ENCODE data around the gene SH3RF3.

SH3RF3 gene

DNA sequence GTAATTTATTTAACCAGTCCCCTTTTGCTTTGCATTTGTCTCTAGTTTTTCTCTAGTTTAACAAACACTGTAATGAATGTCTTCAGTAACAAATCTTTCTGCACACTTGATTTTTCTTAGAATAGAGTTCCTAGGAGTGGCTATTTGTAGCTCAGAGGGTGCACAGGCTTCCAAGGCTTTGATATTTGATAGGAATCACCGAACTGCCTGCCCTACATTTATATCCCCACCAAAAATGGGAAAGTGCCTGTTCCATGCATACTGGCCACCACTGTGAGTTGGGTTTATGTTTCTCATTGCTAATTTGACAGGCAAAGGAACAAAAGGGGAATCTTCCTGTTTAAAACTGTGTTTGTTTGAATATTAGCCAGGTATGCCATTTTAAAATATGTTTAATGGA, 238.7 kb downstream of the SH3RF3 start:
- DNase-seq = no peak

DNA sequence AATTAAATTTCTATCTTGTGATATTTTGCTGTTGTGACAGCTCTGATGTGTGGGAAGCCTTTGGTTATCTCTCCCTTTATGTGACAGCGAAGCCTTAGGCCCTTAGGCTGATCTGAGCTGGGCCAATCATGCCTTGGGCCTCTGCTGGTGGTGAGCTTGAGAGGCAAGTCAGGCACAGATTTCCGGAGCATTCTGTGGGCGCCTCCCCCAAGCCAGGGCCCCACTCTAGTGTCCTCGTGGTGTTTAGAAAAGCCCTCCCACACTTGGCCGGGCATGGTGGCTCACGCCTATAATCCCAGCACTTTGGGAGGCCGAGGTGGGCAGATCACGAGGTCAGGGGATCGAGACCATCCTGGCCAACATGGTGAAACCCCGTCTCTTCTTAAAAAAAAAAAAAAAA, 239.8 kb downstream of the SH3RF3 start:
- DNase-seq = no peak

DNA sequence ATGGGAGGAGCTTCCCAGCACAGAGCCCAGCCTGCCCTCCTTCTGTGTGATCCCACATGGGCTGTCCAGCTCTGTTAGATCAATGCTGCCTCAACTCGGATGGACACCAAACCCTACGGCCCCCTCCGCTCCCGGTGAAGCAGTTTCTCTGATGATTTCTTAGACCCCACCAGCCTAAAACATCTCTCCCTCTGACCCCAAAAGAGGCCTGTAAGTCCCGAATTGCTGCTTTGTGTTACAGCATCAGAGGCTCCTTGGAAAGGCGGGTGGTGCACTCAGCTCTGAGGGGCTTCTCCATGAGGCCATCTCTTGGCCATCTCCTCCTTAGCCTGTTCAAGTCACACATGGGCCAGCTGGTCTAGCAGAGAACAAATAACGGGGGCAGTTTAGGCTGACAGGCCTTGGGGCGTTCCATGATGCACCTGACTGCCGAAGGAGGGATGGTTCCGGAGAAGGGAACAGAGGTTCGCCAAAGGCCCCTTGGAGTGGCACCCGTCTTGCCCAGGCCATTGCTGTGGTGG, 240.7 kb downstream of the SH3RF3 start:
- peak; percentile 29 for DNase-seq

DNA sequence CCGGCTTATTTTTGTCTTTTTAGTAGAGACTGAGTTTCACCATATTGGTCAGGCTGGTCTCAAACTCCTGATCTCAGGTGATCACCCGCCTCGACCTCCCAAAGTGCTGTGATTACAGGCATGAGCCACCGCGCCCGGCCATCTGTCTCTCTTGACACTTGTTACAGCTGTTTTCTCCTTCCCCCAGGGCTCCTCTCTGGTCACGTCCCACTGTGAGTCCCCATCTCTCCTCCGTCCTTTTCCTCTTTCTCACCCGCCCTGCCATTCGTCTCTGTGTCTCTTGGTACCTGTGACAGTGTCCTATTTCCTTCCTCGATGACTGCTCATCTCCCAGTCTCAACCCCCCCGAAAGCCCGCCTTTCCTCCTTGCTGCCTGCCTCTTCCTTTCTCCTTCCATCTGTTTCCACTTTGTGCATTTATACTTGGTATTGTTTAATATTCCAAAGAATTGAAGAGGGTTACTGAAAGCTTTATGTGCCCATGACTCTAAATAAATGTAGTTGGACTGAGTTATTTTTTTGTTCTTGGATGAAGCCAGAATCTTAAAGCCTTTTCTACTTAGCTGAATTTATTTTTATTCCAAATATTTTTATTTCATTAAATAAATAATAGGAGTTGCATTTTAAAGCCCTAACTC, 241.5 kb downstream of the SH3RF3 start:
- DNase-seq = peak; percentile 23

DNA sequence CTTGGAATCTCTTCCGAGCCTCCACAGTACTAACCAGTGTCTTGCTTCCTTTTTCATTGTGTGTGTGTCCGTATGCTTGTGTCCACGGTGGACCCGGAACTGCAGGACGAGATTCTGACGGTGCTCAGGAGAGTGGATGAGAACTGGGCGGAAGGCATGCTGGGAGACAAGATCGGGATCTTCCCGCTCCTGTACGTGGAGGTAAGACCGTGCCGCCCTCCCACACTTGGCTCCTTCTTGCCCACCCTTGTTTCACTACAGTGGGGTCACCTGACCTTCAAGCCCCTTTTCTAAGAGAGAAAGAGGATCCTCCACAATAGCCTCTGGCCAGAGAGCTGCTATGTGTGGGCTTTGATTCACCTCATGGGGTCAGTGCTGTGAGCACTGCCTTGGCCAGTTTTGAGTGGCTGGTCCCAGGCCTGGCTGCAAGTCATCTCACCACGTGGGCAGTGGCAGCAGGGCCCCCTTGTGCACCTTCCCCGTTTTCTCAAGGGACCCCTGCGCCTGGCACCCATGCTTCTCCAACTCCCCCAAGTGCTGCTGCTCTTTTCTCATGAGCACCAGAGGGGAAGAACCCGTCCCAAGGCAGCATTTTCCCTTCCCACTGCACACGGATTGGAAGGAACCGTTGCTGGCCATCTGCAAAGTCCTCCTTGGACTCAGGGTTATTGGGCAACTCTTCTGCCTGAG, 242.6 kb downstream of the SH3RF3 start:
- DNase-seq = peak; percentile 15

DNA sequence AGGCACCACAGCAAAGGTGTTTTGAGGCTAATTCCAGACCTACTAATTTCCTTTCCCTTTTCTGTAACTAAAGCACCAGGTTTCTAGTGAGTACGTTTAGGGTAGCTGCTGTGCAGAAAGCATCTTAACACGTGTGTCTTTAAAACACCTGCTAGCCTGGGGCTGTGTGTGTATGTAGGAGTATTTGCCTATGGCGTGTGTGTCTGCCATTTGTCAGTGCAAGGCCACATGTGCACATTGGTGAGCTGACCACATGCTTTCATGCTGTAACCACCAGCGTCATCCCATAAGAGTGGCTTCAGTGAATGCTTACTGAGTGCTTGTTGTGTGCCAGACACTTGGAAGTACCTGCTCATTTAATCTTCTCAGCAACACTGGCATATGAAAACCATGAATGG, 243.2 kb downstream of the SH3RF3 start:
- DNase-seq = peak; percentile 22

DNA sequence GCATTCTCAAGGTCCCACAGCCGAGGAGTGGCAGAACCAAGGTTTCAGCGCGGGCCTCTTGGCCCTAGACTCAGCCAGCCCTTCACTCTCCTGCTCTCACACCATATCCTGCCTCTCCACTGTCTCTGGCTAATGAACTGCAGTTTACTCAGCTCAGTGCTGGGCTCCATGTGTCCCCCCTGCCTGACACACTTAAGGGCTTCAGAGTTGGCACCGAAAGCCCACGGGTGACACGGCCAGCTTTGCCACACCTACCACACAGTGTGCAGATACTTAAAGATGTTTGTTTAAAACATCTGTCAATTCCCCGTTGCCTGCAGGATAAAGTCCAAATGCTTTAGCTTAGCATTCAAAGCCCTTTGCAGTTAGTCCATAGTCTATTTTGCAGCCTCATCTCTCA, 243.6 kb downstream of the SH3RF3 start:
- no peak for DNase-seq

DNA sequence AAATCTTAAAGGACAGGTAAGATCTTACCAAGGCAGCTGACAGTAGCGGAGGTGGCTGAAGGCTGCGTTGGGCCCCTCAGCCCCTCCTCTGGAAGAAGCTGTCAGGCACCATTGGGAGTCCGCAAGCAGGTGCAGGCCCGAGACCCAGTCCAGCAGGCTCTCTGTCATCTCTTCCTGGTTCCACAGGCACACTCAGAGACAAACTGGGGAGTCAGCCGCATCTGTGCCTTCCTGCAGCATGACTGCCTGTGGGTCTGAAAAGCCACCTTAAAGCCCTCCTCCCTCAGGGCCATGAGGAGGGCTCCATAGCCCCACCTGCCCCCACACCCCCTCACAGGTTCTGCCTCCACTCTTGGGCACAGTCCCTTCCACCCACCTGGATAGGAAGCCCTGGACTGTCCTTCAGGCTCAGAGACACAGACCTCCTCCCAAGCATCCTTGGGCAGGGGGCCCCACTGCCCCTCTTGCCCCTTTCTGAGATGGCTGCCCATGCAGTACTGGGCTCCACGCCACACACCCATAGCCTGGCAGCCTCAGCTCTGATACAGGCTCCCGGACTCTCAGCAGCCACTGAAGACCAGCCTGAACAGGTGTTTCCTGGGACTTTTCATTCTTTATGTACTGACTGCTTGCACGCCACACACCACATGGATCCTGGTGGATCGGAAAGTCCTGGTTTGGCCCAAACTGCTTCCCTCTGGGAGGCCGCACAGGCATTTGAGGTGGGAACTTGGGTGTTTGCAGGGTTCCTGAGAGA, 245.0 kb downstream of the SH3RF3 start:
- DNase-seq = peak; percentile 33

DNA sequence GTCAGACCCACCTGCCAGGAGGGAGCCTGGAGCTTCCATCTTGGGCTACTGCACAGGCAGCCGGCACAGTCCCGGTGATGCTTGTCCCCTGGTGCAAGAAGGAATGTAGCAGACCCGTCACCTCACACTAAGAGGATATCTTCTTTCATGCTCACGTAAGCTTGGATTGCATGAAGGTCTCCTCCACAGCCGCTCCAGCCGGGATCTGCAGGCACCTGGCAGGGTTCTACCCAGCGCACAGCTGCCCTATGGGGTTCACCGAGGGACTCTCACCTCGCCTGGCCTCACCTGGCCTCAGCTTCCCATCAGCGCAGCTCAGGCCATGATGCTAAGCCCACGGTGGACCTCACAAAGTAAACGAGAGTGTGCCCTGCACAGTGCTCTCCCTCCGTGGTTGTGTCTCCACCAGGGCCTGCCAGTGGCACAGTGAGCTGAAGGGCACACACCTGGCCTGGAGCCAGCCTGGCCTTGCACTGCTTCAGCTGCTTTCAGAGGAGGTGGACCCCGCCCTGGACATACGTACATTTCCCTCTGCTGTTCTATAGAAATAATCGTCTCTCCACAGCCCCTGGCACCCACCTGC, 245.6 kb downstream of the SH3RF3 start:
- no peak for DNase-seq

DNA sequence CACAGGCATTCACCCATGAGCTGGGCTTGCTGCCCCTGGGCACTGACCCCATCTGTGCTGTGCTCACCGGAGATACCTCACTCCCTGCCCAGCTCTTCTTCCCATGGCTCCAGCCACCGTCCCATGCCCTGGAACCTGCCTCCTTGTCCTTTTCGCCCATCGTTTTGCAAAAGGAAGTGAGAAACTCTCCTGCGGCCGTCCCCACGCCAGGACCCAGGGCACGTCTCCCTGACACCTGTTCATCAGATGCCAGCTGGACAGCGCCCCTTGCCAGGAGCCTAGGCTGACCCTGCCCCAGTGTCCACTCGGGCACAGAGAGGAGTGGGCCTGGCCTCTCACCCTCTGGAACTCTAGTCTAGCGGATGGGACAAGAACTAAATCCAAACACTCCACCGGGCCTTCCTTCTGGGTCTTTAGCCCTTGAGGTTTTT, 246.1 kb downstream of the SH3RF3 start:
- DNase-seq = peak; percentile 29

DNA sequence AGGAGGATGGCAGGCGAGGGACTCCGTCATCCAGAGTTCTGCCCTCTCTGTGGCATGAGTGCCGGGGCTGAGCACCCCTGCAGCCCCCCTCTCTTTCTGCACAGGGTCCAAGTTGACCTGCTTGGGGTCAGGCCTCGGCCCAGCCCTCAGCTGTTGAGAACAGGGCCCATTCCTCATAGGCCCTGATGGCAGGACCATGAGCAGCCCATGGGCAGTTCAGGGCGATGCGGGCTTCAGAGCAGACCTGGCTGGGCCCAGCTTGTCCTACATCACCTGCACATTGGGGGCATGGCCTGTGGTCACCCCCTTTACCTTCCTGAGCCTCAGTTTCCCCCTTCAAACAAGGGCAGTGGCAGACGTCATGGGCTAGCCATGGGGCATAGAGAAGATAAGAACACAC, 246.7 kb downstream of the SH3RF3 start:
- DNase-seq = peak; percentile 39

DNA sequence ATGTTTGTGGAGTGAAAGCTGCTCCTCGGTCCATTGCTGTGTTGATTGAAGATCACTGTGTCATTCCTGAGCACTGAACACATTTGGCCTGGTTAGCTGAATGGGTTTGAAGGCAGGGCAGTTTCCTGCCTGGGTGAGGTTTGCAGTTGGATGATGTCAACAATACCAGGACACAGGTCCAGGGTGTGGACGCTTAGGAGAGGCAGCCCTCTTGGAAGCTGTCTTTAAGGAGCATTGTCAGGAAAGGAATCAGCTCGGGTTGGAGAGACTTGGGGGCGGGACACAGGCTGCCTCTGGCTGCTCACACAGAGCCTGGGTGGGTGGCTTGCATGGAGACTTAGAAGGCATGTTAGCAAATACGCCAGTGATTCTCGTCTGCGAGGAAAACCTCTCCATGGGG, 247.1 kb downstream of the SH3RF3 start:
- DNase-seq = peak; percentile 25

DNA sequence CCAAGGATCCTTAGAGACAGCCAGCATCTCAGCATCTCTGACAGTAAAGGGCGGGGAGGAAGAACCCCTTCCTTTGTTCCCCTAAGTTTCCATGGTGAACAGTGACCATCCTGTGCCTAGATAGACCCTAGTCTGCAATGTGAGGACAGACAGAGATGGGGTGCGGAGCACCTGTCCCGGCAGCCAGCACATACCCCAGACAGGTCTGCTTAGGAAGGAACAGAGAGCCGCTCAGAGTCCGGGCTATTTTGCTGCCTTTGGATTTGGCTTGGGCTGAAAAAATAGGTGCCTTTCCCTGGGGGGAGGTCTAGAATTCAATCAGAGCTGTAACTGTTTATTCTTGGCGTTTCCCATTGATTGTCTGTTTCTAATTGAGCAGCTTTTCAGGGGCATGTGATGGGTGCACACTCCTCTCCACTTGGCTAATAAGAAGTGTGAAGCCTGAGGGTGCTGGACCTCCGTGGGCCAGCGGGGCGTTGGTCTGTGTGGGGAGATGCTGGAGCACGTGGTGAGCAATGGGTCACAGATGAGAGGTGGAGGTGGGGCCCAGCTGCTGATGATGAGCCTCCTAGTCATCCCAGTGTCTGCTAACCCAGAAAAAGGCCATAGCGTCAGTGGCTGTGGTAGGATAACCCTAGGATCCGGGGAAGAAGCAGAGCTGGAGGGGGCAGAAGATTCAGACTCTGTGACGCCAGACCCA, 247.9 kb downstream of the SH3RF3 start:
- peak; percentile 10 for DNase-seq

DNA sequence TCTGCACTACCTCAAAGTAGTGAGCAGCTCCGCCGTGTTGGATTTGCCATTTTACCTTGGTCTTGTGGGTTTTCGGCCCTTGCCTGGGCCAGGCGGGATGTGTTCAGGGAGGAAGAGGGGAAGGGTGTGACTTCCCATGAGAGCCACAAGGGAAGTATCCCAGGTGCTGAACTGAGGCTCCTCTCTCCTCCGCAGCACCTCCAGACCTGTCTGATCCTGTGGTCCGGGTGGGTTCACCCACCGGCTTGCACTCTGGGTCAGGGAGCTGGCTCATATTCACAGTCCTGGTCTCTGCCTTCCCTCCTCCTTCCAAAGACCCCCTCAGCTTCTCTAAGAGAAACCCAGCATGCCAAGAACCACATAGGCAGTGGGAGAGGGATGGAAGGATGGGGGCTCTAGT, 249.0 kb downstream of the SH3RF3 start:
- peak; percentile 37 for DNase-seq

DNA sequence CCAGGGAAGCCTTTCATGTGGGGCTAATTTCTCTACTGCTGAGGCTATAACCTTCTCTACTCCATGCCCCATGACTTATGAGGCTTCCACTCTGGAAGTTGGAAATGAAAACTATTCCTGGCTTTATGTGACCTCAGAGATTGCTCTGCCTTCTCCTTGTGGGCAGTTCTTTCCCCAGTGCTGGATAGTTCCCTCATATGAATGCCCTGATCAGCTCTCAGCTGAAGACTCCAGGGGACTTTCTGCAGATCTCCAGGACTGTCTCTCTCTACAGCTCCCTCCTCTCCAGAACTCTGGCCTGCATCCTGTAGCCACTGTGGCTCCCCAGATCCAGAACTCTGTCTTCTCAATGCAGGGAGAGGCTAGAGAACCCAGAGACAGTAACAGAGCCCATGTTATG, 249.7 kb downstream of the SH3RF3 start:
- peak; percentile 29 for DNase-seq

DNA sequence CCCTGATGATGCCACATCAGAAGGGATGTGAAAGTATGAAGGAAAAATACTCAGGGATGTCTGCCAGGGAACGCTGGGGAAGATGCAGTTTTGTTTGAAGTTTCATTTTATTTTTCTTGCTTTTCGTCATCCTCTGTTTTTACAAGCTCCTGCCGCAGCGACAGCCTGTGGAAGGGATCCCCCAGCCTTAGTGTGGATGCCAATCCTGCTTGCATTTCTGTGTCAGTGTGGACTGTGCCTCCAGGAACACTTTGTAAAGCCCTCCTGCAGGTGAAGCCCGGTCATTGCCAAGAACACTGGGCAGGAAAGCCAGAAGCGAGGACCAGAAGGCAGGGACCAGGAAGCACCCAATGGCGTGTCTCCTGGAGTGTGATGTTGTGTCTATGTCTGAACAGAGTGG, 250.5 kb downstream of the SH3RF3 start:
- DNase-seq = peak; percentile 36

DNA sequence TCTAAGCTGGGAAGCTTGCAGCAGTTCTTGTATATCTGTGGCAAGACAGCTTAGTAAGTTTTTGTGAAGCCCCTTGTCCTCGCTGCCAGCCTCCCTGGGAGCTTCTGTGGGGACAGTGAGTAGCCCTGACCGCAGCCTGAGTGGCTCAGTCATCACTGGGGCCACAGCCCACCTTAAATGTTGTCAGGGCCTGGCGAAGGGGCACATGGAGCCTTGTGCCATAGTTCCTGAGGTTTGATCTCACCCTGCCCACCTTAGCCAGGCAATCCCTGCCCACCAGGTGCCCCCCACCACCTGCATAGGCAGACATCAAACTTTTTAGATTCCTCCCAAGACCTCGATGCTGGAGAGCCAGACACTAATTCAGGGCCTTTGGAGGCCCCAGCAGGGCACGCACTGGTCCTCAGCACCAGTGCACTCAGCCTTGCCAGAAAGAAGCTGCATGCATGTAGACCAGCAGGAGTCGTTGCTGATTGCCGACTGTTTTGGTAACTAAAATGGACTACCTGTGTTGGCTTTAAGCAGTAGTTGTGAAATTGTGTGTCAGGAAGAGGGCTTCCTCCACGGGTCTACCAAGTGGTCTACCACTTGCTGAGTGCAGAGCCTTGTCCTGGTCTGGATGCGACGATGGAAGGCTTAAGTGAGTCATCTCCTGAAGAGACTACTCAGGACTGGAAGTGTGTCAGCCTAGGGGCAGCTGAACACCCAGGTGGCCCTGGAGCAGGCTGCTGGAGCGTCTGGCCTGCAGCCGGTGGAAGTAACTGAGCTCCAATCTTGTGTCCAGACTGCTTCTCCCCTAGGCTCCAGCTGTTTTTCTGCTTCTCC, 251.7 kb downstream of the SH3RF3 start:
- DNase-seq = peak; percentile 33

DNA sequence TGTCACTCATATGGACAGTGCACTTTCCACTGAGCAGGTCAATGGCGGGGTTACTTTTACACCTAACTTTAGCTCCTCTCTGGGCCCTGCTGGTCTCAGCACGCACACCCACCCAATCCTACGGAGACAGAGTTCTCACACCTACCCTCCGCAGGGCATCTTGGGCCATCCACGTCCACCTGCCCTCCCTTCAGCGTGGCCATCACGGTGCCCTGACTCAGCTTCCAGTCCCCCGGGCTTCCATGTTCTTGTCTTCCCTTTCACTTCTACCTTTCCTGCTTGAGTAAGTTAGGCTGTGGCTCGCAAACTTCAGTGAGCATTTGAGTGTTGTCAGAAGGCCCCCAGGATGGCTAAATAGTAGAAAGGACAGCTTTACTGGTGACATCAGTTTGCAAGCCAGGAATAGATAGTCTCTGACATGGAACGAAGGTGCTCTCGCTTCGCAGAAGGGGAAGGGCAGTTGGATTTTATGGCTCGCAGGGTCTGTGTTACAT, 252.4 kb downstream of the SH3RF3 start:
- peak; percentile 20 for DNase-seq

DNA sequence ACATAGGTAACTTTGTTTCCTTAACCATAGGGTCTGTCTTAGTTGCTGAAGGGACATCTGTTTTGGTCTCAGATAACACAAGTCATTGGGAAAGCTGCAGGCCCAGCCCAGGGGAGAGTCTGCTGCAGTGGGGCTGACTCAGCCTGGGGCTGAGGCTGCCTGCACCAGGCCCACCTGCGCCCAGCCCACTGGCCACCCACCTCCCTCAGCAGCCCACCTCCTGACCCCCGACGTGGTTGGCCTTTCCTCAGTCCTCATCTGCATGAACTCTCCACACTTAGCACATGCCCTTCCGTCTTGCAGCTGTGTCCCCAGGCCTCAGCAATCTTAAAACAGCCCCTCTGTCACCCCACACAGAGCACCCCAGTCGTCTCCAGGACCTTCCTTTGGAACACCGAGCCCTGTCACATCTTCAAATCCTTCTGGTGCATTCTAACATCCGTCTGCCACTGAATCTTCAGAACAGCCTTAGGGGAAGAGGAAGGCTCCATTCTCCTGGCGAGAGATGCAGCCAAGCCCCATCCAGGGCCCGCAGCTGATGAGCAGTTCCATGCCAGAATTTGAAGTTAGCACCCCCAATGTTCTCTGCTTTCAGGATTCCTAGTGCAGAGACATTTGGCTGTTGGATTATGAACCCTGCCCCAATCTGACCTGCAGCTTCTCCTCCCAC, 253.4 kb downstream of the SH3RF3 start:
- peak; percentile 29 for DNase-seq

DNA sequence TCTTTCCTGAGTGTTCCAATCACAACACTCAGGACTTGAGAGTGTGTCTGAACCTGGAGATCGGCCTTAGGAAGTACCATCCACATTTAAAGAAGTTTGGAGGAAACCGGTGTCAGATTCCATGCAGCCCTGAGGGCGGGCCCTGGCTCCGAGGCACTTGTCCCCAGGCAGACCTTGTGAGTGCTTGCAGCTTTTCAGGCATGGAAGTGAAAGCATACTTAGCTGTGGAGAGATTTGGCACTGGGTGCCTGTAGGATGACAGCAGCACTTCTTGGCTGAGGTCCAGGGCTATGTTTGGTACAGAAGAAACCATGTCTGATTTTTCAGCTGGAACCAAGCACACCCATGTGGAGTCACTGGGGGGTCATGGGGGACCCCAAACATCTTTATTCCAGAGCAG, 253.9 kb downstream of the SH3RF3 start:
- DNase-seq = peak; percentile 1
